IMR-90 (cell line): ENCODE results near the gene UFC1.

Experiments
- CTCF ChIP-seq: conservative IDR thresholded peaks from 2 replicates; pipeline ENCODE4 v1.5.1; 2012; ENCODE audit warnings: mild to moderate bottlenecking, low read depth, low read length, improper control_type of control experiment
- POLR2A ChIP-seq: IDR thresholded peaks from 2 replicates; pipeline ENCODE4 v1.6.1; 2012; ENCODE audit warnings: mild to moderate bottlenecking, low read depth, low read length
- RAD21 ChIP-seq: IDR thresholded peaks from 2 replicates; pipeline ENCODE4 v1.6.1; 2012; ENCODE audit warnings: low read length, improper control_type of control experiment

- TF ChIP-seq CTCF = no peak
- TF ChIP-seq RAD21 = no peak
- no peak for TF ChIP-seq POLR2A
Measured at GRCh38 chr1:161161652-161162051, 7.9 kb downstream of the UFC1 start.
